Measurements from ENCODE around the gene FOXS1.
A peak's percentile ranks its signal among the peaks of the same experiment; 100 is the strongest.

Gene FOXS1

GRCh38 chr20:31860390-31861134 is 15.2 kb upstream of the FOXS1 start:
- DNase-seq, result no peak

GRCh38 chr20:31859998-31860380 is 14.6 kb upstream of the FOXS1 start:
- no peak for DNase-seq

GRCh38 chr20:31859266-31859997 is 14.0 kb upstream of the FOXS1 start:
- no peak for DNase-seq

GRCh38 chr20:31858760-31859083 is 13.3 kb upstream of the FOXS1 start:
- DNase-seq, result no peak

DNA sequence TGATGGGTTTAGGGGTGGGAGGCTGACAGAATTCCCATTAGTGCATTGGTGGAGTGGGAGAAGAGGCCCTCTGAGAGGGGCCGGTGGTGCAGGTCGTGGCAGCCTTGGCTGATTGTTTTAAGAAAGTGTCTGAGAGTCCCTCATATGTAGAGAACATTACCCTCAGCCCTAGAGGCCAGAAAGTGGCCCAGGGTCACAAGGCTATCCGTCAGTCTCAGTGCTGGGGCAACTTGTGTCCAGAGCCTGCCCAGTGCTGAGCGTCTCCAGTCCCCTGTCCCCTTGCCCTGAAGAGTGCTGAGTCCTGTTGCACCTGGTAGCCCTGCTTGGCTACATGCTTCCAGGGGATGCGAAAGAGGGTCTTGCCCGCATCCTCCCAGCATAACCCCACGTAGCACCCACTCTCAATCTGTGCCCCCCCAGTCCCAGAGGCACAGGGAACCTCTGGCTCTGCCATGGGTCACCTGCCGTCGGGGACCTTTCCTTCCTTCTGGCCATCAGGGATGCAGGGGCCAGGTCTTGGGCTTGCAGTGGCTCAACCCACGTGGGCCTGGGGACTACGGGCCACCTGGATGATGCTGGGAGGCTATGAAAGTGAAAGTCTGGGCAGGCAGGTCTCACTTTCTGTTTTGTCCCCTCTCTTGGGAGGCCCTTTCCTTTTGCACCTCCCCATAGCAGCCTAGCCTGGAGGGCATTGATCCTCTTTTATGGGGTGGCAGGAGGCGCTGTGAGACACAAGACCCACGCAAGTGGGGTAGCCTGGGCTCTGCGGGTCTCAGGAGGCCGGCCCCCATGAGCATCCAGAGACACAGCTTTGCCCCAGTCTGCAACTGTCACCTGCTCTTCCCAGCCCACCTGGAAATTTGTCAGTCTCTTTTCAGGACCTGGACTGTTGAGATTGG is 12.7 kb upstream of the FOXS1 start:
- DNase-seq, result no peak

GRCh38 chr20:31856516-31856915 is 11.1 kb upstream of the FOXS1 start:
- DNase-seq, result no peak

DNA sequence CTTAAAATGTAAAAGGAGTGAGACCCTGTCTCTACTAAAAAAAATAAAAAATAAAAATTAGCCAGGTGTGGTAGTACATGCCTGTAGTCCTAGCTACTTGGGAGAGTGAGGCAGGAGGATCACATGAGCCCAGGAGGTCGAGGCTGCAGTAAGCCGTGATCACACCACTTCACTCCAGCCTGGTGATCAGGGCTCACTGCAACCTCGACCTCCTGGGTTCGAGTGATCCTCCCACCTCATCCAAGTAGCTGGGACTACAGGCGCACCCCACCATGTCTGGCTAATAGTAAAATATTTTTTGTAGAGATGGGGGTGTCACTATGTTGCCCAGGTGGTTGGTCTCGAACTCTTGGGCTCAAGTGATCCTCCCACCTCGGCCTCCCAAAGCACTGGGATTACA is 8.1 kb upstream of the FOXS1 start:
- DNase-seq, result no peak

GRCh38 chr20:31851240-31851955 is 6.0 kb upstream of the FOXS1 start:
- no peak for DNase-seq

DNA sequence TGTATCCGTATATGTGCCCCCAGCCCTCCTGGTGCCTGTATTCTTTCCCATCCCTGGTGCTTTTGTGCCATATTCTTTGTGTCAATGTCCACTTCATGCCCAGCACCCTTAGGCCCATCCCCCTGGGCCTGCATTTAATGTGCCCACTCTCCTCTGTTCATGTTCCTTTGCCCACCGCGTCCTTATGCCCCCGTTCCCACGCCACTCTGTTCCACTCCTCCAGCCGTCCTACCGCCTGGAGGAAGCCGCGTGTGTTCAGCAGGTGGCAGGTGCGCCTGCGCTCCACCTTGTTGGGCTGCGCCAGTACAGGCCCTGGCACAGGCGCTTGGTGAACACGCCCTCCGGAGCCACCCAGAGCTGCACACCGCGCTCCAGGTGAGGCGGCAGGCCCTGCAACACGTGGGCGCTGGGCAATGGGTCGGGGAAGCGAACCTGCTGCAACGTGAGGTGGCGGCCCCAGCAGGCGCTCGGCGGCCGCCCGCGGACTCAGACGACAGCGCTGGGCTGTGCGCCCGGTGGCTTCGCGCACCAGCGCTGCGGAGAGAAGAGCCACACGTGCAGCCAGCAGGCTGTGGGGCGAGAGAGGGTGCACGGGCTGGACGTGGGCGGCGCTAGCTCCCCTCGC is 4.0 kb upstream of the FOXS1 start:
- no peak for DNase-seq

- DNase-seq, result no peak
Measured at GRCh38 chr20:31848088-31848999, 2.9 kb upstream of the FOXS1 start.

GRCh38 chr20:31846793-31847138 is 1.4 kb upstream of the FOXS1 start:
- no peak for DNase-seq

DNA sequence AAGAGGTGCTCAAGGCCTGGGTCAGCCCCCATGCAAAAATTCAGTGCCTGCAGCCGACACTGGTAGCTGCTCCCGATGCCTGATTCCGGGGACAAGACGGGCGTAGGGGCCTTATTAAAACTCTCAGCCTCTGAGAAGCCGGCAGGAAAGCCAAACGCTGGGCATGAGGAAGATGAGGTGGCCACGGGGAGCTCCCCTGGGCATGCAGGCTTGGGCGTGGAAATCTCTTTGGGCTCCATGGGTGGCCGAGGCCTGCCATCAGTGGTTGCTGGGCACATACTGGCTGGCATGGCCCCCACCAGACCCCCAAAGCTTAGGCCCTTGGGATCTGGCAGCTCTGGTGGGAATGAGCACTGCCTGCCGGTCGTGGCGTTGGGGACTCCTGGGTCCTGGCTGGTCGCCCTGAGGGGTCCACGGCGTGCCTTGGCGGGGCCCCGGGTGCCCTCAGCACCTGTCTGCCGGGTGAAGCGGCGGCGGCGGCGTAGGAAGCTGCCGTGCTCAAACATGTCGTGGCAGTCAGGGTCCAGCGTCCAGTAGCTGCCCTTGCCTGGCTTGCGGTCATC is 586 bp downstream of the FOXS1 start:
- no peak for DNase-seq

DNA sequence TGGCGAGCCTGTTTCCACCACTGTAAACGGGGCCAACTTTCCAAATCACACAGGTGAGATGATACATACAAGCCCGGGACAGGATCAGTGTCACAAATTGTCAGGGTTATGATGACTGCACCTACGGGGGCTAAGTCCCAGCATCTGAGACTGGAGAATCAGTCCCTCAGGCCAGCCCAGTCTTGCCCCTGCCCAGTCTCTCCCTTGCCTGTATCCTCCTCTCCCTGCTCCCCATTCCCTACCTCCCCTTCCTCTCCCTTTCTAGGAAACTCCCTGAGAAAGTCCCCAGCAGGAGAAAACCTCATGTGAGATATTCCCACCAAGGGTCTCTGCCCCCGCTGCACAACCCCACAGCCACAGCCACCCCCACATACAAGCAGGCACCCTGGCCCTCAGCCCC is 1.5 kb downstream of the FOXS1 start:
- DNase-seq, result no peak

- no peak for DNase-seq
Measured at GRCh38 chr20:31843288-31843687, 2.1 kb downstream of the FOXS1 start.

GRCh38 chr20:31842471-31843157 is 2.8 kb downstream of the FOXS1 start:
- peak; percentile 79 for DNase-seq

GRCh38 chr20:31841928-31842327 is 3.5 kb downstream of the FOXS1 start:
- peak; percentile 90 for DNase-seq

GRCh38 chr20:31840906-31841816 is 4.2 kb downstream of the FOXS1 start:
- no peak for DNase-seq

DNA sequence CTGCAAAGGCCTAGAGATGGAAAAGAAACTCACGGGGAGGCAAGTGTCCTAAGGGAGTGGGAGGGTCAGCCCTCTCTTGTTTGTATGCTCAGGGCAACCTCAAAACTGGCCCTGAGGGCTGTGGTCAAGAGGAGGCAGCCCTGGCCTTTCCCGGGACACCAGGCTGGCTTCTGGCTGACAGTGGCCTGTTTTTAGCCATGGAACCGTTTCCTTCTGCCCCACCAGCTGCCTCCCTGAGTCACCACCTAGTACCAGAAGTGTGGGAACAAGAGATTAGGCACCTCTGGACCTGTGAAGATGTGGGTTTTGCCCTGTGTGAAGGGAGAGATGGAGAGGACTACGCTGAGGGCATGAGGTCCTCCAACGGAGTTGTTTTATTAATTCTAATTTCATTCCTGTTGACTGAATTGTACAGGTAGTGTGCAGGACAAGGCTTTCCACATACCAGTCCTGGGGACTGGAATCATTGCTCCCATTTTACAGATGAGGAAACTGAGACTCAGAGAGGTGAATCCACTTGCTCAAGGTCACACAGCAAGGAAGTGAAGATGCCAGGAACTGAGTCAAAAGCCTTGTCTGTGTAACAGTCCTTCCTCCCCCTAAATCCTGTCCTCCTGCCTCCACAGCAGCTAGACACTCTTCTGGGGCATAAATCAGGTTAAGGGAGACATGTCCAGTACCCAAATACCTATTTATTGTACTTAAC is 5.5 kb downstream of the FOXS1 start:
- DNase-seq, result no peak
